ENCODE measurements around the gene FTO.

DNA sequence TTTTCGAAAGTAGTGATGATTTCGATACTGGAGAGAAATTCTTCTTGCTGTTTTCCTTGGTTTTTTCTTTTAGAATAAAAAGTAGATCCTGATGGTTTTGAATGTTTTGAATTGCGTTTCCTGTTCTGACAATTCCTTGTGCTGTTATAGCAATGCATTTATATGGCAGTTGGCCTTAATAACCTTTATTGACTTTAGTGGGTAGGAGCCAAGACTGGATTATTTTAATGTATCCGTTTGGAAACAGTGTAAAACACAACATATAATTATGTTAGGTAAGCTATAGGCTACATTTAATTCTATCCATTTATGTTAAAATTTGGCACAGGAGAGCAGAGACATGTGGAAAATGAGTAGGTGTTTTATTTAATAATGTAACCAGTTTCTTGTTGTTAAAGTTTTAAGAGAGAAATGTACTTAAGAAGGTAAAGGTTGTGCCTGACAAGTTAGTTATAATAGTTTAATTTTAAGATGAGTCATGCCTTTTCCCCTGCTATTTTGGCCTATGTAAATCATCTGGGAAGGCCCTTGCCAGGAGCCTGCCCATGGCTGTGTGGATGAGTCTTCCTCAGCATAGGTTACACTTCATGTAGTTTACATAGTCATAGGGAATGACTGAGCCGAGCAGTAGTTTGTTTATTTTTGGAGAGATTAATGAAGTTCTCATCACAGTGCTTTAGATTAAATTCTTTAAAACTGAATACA is 189.9 kb downstream of the FTO start:
- no peak for TF ChIP-seq EZH2phosphoT487 (IDR thresholded peaks at IDR 0.05; ENCODE audit: low read length)
- no peak for TF ChIP-seq CTCF (IDR thresholded peaks at IDR 0.05; ENCODE audit: low read length)
- TF ChIP-seq EZH2 (optimal IDR thresholded peaks at IDR 0.05; ENCODE audit: low read depth, low read length): no peak
